Skeletal muscle tissue (tissue), 4 donors: ENCODE data around the gene INPP5A. TPM values are rescaled to one million over a fixed set of nuclear protein-coding genes. Genes with fewer than 3 reads are reported as not detected.
"Not testable (repeated sequence)": the region's sequence is repeated elsewhere in the genome, so short reads cannot be mapped to it uniquely, and the experiment has no call there.

Source experiments
- H3K27ac ChIP-seq: one replicate; pipeline ENCODE4 v1.7.0; 2013; ENCODE audit warnings: mild to moderate bottlenecking, low read depth, low read length, inconsistent platforms
- H3K27me3 ChIP-seq, 3 donors: one replicate each; pipeline ENCODE4 v1.7.0; 2013; ENCODE audit warnings: low read length in 3 of 3; ENCODE audit not compliant: control insufficient read depth in 3 of 3, insufficient read depth in 3 of 3
- H3K36me3 ChIP-seq, 3 donors: one replicate each; pipeline ENCODE4 v1.7.0; 2013; ENCODE audit warnings: low read length in 3 of 3; ENCODE audit not compliant: control insufficient read depth in 3 of 3, insufficient read depth in 3 of 3
- H3K4me1 ChIP-seq, 3 donors: one replicate each; pipeline ENCODE4 v1.7.0; 2013; ENCODE audit warnings: low read length in 3 of 3, mild to moderate bottlenecking in 3 of 3; ENCODE audit not compliant: control insufficient read depth in 3 of 3, insufficient read depth in 3 of 3
- H3K4me3 ChIP-seq, 3 donors: one replicate each; pipeline ENCODE4 v1.7.0; 2013; ENCODE audit warnings: low read length in 3 of 3
- H3K9ac ChIP-seq, 3 donors: one replicate each; pipeline ENCODE4 v1.7.0; 2013; ENCODE audit warnings: low read length in 3 of 3, mild to moderate bottlenecking in 3 of 3, moderate library complexity in 2 of 3, low read depth in 1 of 3
- H3K9me3 ChIP-seq, 3 donors: one replicate each; pipeline ENCODE4 v1.7.0; 2013; ENCODE audit warnings: low read length in 3 of 3; ENCODE audit not compliant: control insufficient read depth in 3 of 3
- total RNA-seq: library from RNA; depleted of rRNA; stranded (reverse); fragments of >200 nt; gene quantifications from one replicate; pipeline ENCODE4 v1.2.3, GENCODE V29; 2014
- donor health status: Osteomylitis.

INPP5A gene
- total RNA-seq, 1 donor from 2014 or later = 50.6 TPM

DNA sequence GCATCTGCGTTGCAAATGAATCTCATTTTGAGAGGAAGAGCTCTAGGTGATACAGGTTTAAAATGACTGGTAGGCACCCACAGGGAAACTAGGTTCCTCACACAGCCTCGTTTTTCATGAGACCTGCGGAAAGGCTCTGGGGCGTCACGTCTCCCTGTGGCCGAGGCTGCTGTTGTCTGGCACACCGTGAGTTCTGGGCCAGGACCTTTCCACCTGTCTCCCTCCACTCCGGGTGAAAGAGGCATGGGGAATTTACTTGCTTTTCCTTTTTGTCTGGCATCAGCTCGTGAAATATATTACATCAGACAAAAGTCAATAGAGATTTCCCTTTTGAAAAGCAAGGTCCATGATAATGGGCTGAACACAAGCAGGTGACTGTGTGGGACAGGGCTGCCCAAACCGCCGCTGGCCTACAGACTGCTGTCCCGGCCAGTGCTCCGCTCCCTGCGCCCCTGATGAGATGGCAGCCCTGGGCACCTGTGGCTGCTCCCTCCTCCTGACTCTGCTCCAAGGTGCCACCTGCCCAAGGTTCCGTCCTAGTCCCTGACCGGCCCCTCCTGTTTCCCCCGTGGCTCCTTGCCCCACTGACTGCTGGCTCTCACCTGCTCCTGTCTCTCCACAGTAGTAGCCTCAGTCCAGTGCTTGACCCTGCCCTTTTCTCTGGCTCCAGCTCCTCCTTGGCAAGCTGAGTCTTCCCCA is 138.8 kb downstream of the INPP5A start:
- Histone ChIP-seq H3K27me3 (no peaks in the 10 kb centered on the region), H3K27ac (no peak overlapping the region), H3K36me3 (no peaks in the 10 kb centered on the region), H3K9me3 (no peaks in the 10 kb centered on the region), H3K4me3 (no peak overlapping the region), H3K9ac (no peak overlapping the region), H3K4me1 (peaks cover 0 to 8% (median 3%) of the 10 kb centered on the region in 3 donors)

DNA sequence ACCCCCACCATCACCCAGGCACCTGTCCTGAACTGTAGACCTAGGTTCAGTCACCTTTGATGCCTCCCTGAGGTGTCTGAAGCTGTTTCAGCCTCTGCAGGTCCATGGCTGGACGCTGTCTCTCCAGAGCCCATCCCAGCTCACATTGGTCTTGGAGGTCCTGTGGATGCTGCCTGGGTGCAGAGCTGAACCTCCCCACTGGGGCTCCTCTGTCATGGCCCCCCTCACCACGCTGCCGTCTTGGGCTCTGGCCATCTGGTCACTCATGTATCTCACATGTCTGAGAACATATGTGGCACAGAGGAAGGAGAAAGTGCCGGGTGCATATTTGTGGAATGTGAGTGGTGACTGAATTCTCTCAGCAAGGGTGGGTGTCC is 139.5 kb downstream of the INPP5A start:
- H3K4me3 ChIP-seq = no peak overlapping the region
- H3K9ac ChIP-seq = no peak overlapping the region
- no peaks in the 10 kb centered on the region for H3K36me3 ChIP-seq
- no peak overlapping the region for H3K27ac ChIP-seq
- no peaks in the 10 kb centered on the region for H3K9me3 ChIP-seq
- H3K27me3 ChIP-seq = no peaks in the 10 kb centered on the region
- peaks cover 0 to 8% (median 3%) of the 10 kb centered on the region in 3 donors for H3K4me1 ChIP-seq

DNA sequence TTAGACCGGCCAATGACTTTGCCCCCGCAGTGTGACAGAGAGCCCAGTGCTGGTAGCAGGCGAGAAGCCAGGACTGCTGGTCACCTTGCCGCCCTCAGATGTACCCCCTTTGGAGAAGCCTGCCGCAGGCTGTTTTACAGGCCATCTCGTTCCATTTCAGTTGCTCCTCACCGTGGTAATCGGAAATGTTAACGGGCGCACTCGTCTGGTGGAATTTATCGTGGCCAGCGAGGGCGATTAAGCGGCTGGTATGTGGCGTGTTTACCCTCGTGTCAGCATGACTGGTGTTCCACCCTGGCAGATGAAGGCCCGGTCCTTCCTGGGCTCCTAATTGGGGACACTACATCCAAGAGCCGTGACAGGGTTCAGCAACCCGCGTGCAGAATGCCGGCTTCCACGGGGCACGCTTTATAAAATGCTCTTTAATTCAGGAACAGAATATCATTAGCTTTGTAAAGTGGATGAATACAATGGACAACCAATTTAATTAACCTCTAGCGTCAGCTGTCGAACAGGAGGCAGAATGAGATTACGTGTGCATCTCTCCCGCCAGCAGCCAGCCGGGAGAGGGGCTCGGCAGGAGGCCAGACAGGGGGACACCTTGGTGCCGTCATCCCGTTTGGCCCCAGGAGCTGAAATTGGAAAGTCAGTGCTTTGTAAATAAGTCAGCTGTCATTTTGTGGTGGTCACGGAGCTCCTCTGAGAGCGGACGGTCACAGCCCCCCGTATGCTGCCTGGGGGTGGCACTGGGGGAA is 140.1 kb downstream of the INPP5A start:
- Histone ChIP-seq H3K4me3 (no peak overlapping the region), H3K27me3 (no peaks in the 10 kb centered on the region), H3K27ac (no peak overlapping the region), H3K9me3 (no peaks in the 10 kb centered on the region), H3K9ac (no peak overlapping the region), H3K36me3 (no peaks in the 10 kb centered on the region), H3K4me1 (peaks cover 0 to 8% (median 3%) of the 10 kb centered on the region in 3 donors)

DNA sequence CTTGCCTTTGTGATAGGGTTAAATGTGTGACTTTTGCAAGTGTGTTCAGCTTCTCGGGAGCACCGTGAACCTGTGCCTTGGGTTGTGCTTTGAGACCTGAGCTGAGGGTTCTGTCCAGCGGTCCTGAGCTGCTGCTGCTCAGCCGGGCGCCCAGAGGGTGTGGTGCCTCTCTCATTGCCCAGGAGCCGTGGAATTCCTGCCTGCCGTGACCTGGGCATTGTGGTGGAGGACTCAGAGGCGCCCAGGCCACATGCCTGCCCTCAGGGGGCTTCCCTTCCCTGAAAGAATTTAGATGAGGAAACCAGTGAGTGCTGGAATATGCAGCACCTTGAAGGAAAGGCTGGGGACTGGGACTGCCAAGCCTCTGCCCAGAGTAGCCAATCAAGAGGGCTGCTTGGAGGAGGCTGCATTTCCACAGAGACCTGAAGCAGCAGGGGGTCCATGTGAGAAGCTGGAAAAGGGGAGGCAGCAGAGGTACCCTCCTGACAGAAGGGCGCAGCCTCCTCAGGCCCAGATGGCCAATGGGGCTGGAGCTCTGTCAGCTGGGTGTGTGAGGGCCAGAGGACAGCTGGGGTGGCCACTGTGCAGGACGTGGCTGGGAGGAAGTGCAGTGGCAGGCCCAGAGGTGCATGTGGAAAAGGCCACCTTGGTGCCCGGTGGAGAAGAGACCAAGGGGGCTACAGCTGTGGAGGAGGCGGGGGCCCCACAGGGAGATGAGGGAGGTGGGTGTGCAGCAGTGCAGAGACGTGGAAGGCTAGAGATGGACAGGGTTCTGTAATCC is 141.0 kb downstream of the INPP5A start:
- Histone ChIP-seq H3K9me3 (no peaks in the 10 kb centered on the region), H3K36me3 (no peaks in the 10 kb centered on the region), H3K27me3 (no peaks in the 10 kb centered on the region), H3K4me3 (no peak overlapping the region), H3K4me1 (peaks cover 0 to 8% (median 3%) of the 10 kb centered on the region in 3 donors), H3K27ac (no peak overlapping the region), H3K9ac (no peak overlapping the region)

DNA sequence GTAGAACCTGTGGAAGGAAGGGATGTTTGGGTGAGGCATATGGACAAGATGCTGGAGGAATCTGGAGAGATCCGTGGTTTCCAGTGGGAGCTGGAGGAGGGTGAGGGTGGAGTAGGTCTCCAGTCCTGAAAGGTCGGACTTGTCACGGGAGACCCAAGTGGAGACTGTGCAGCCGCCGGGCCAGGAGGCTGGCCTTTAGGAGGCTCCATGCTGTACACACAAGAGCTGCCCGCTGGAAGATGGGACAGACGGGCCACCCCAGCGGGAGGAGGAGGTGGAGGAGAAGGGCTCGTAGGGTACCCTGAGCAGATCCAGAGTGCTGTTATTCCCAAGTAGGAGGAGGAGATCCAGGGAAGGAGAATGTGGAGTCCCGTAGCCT is 141.6 kb downstream of the INPP5A start:
- Histone ChIP-seq H3K36me3 (no peaks in the 10 kb centered on the region), H3K9me3 (no peaks in the 10 kb centered on the region), H3K4me3 (no peak overlapping the region), H3K27me3 (no peaks in the 10 kb centered on the region), H3K27ac (no peak overlapping the region), H3K4me1 (peaks cover 0 to 10% (median 3%) of the 10 kb centered on the region in 3 donors), H3K9ac (no peak overlapping the region)

DNA sequence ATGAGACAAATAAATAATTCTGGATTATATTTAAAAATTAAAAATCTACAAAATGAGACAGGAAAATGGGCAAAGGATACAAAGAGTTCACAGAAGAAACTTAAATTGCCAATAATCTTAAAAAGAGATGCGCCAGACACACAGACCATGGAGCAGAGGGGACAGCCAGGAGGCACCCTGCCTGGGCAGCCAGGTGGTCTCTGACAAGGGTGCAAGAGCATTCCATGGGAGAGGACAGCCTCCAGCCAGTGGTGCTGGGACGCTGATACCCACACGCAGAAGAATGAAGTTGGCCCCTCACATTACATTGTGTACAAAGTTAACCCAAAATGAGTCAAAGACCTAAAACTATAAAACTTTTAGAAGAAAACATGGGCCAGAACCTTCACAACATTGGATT is 142.1 kb downstream of the INPP5A start:
- Histone ChIP-seq H3K27ac (no peak overlapping the region), H3K9ac (no peak overlapping the region), H3K27me3 (no peaks in the 10 kb centered on the region), H3K9me3 (no peaks in the 10 kb centered on the region), H3K4me1 (peaks cover 0 to 15% (median 3%) of the 10 kb centered on the region in 3 donors), H3K4me3 (no peak overlapping the region), H3K36me3 (no peaks in the 10 kb centered on the region)

DNA sequence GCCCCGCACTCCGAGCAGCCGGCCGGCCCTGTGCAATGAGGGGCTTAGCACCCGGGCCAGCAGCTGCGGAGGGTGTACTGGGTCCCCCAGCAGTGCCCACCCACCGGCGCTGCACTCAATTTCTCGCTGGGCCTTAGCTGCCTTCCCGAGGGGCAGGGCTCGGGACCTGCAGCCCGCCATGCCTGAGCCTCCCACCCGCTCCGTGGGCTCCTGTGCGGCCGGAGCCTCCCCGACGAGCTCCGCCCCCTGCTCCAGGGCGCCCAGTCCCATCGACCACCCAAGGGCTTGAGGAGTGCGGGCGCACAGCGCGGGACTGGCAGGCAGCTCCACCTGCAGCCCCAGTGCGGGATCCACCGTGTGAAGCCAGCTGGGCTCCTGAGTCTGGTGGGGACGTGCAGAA is 143.2 kb downstream of the INPP5A start:
- not testable (repeated sequence) for H3K27ac ChIP-seq, H3K4me3 ChIP-seq, H3K9ac ChIP-seq, H3K36me3 ChIP-seq, H3K27me3 ChIP-seq, H3K9me3 ChIP-seq
- peaks cover 0 to 16% (median 3%) of the 10 kb centered on the region in 3 donors for H3K4me1 ChIP-seq

DNA sequence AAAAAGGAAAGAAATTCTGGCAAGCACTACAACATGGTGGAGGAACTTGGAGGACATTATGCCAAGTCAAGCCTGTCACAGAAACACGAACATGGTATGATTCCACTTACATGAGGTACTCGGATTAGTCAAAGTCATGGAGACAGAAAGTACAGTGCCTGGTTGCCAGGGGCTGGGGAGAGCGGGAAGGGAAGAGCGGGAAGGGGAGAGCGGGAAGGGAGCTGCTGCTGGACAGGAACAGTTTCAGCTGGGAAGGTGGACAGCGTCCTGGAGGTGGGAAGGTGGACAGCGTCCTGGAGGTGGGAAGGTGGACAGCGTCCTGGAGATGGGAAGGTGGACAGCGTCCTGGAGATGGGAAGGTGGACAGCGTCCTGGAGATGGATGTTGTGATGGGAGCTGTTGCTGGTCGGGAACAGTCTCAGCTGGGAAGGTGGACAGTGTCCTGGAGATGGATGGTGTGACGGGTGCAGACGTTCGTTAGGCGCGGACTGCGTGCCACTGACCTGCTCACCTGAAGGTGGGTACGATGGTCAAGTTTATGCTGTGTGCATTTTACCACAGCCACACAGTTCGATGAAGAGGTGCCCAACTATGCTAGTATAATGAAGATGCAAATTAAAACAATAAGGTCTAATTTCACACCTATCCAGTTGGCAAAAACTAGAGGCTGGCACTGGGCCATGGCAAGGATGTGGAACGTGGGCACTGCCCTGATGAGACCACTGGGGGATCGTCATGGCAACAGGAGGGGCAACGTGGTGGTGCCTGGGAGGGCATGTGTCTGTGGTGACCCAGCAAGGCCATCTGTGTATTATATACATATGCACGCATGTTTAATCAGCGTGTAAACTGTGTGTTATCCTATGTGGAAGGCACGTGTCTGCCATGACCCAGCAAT is 144.5 kb downstream of the INPP5A start:
- Histone ChIP-seq H3K9ac (no peak overlapping the region), H3K27ac (no peak overlapping the region), H3K9me3 (no peaks in the 10 kb centered on the region), H3K27me3 (no peaks in the 10 kb centered on the region), H3K36me3 (no peaks in the 10 kb centered on the region), H3K4me3 (no peak overlapping the region), H3K4me1 (peaks cover 0 to 9% (median 0%) of the 10 kb centered on the region in 3 donors)

DNA sequence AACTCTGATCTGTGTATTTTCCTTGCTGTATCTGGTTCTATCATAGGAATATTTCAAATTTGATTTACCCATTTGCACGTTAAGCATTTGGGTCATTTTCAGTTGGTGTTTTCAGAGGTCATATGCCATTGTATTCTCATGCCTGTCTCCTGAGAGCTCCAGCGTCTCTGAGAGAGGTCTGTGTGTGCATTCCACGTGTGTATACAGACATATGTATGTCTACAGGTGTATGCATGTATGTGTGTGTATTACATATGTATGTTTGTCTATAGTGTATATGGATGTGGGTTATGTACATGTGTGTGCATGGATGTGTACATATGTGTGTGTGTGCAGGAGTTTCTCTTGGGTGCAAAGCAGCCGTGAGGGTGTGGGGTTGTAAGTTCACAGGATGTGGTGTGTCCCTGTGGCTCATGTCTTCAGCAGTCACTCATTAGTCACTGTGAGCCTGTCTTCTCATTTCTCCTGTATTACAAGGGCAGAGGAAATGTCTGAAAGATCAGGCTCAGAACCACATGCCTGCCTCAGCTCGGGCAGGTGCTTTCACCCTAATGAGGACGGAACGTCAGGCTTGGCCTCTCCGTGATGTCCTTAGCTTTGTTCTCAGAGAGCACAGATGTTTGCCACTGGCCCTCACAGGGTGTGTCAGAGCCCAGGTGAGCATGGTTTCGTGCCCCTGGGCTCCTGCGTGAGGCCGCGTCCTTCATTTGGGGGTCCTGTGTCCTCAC is 146.7 kb downstream of the INPP5A start:
- H3K4me1 ChIP-seq = peaks cover 0 to 8% (median 0%) of the 10 kb centered on the region in 3 donors
- H3K9ac ChIP-seq = peak overlapping the region in 1 of 3 donors; percentile 2
- H3K9me3 ChIP-seq = no peaks in the 10 kb centered on the region
- no peaks in the 10 kb centered on the region for H3K27me3 ChIP-seq
- peaks cover 0 to 5% (median 0%) of the 10 kb centered on the region in 3 donors for H3K36me3 ChIP-seq
- no peak overlapping the region for H3K27ac ChIP-seq
- no peak overlapping the region for H3K4me3 ChIP-seq
